Left ventricle myocardium superior (tissue), 1 donor: ENCODE results near the gene STEAP1. TPM values are rescaled to one million over a fixed set of nuclear protein-coding genes. Genes with fewer than 3 reads are reported as not detected.
"Not testable (repeated sequence)": the region's sequence is repeated elsewhere in the genome, so short reads cannot be mapped to it uniquely, and the experiment has no call there.

Experiments used
- ATAC-seq: fragments of 200-7000 bp; cut with Tn5 transposase; one replicate; pipeline ENCODE4 v1.9.1; 2020; ENCODE audit warnings: mild to moderate bottlenecking, moderate library complexity
- DNase-seq: peaks from one replicate; pipeline ENCODE4 v3.0.0-alpha.2; 2020
- intact Hi-C: fragments of 100-400 bp; cut with micrococcal nuclease; formaldehyde crosslinking; loops from one replicate; pipeline ENCODE4 v1.11.0; 2022
- total RNA-seq: library from RNA; stranded (reverse); fragmentation: NEBNext Ultra II Directional; extraction: Animal tissue kit (Norgen Biotek cat#: 25700); gene quantifications from one replicate; pipeline ENCODE4 v1.2.1, GENCODE V29; 2021
- donor health status: DM: no; HTN: yes; CAD: no; lungs with severe emphysema.

The STEAP1 gene
- total RNA-seq, 1 donor from 2014 or later, result 1.5 TPM

DNA sequence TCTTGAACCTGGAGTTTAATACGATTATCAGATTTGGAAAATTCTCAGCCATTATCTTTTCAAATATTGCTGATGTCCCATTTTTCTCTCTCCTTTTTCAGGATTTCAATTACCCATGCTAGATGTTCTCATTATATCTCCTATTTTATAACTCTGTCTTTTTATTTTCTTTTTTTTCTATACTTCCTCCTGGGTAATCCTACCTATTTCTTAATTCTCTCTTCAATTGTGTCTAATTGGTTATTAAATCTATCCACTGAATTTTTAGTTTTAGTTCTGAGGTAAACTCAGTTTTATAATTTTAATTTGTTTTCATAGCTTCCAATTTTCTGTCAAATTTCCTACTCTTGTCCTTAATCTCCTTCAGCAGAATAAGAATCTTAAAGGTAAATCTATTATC lies 15.6 kb downstream of the STEAP1 start:
- intact Hi-C loops, result no loop called here
- no peak for ATAC-seq
- no peak for DNase-seq

DNA sequence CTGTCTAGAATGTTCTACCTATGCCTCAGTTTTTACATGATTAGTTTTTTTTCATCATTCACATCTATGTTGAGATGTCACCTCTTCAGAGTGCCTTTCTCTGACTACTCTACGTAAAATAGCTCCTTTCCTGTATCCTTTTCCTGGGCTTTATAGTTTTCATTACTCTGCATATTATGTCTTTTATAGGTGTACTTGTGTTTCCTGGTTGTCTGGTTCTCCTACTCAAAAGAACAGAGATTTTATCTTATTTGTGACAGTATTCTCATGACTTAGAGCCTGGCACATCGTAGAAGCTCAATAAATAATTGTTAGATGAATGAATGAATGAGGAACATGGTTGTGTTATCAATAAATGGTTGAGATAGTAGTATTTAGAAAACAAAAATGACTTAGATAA lies 17.9 kb downstream of the STEAP1 start:
- ATAC-seq (no peak), DNase-seq (no peak)
- intact Hi-C loops, result no loop called here

GRCh38 chr7:90172624-90173023 lies 18.4 kb downstream of the STEAP1 start:
- DNase-seq (no peak), ATAC-seq (no peak)
- intact Hi-C loops, result no loop called here

GRCh38 chr7:90173127-90173844 lies 19.0 kb downstream of the STEAP1 start:
- intact Hi-C loops, result no loop called here
- DNase-seq (no peak), ATAC-seq (no peak)

DNA sequence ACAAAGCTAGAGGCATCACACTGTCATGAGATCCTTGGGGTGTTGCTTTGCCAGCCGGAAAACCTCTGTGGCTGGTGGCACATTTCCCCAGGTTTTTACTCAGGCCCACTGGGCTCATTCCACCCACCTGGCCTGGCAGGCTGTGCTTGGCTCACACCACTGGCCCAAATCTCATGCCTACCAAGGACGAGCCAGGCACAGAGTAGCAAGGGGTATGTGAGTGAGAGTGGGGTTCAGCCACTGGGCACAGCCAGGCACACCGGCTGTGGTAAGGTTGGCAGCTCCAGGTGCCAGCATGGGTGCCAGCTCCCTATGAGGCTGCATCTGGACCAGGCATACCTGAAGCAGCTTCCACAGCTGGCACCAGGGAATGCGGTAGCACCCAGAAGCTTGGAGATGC lies 21.4 kb downstream of the STEAP1 start:
- ATAC-seq (no peak), DNase-seq (no peak)
- intact Hi-C loops, result no loop called here

DNA sequence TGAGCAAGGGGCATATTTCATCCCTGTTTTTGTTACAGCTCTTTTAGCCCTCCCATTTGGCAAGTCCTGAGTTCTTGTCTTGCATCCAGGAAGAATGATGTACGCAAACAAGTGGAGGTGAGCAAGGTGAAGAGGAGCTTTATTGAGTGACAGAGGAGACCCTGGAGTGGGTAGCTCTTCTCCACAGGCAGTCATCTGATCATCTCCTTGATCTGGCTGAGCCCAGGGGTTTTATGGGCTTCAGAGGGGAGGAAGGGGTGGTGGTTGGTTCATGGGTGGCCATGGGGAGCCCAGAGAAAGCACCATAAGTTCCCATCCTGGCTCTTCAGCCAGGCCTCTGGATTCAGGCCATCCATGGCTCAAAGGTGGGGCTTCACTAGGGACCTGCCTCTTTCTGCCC lies 21.9 kb downstream of the STEAP1 start:
- ATAC-seq (no peak), DNase-seq (no peak)
- intact Hi-C loops, result no loop called here

GRCh38 chr7:90178166-90178565 lies 23.9 kb downstream of the STEAP1 start:
- ATAC-seq (no peak), DNase-seq (no peak)
- intact Hi-C loops, result no loop called here

GRCh38 chr7:90178679-90179278 lies 24.5 kb downstream of the STEAP1 start:
- no peak for DNase-seq
- no peak for ATAC-seq
- intact Hi-C loops, result no loop called here

- ATAC-seq (no peak), DNase-seq (no peak)
- intact Hi-C loops, result no loop called here
Measured at GRCh38 chr7:90180011-90180585, 25.8 kb downstream of the STEAP1 start.

DNA sequence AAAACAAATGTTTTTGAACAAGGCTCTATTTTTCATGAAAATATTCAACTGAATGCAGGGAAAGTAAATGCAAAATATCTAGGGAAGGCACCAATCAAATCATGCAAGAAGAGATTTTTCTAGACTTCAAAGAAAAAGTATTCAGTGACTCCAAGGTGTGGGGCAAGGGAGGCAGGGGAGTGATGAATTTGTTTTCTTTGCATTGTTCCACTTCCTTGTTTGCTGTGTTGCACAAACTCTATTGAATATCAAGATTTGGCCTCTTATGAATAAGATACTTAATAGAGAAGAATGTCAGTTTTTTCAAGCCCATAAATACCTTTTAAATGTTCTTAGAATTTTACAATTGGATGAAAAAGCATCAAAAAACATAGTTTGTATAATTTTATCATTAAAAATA lies 26.4 kb downstream of the STEAP1 start:
- no peak for DNase-seq
- intact Hi-C loops, result no loop called here

GRCh38 chr7:90181485-90181884 lies 27.2 kb downstream of the STEAP1 start:
- intact Hi-C loops, result no loop called here
- ATAC-seq, result no peak
- DNase-seq, result no peak

More for the DNA sequence above, 26.4 kb downstream of the STEAP1 start:
- no peak for ATAC-seq

DNA sequence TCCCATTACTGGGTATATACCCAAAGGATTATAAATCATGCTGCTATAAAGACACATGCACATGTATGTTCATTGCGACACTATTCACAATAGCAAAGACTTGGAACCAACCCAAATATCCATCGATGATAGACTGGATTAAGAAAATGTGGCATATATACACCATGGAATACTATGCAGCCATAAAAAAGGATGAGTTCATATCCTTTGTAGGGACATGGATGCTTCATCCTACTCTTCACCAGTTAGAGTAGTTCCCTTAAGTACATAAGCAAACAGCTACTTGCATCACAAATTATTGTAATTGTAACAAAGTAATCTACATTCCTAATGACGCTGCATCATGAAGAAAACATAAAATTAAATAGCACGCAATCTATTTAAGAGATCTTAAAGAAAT lies 32.0 kb downstream of the STEAP1 start:
- ATAC-seq, intact Hi-C loops, DNase-seq: not testable (repeated sequence)

DNA sequence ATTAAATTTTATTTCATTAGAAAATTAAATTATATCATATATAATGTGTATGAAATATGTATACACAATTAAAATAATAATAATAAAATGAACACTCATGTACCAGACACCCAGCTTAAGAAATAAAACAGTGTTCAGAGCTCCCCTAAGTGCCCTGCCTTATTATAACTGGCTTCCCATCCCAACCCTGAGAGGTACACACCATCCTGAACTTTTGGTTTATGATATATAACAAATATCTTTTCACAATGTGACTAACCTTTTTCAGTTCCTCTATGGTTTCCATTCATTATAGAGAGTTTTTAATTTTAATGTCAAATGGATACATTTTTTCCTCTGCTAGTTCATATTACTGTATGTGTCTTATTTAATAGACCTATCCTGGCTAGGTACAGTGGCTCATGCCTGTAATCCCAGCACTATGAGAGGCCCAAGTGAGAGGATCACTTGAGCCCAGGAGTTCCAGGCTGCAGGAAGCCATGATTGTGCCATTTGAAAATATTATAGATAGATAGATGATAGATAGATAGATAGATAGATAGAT lies 33.3 kb downstream of the STEAP1 start:
- DNase-seq, result no peak
- intact Hi-C loops, result no loop called here
- ATAC-seq, result no peak

GRCh38 chr7:90188281-90188680 lies 34.0 kb downstream of the STEAP1 start:
- ATAC-seq (no peak), DNase-seq (no peak)
- intact Hi-C loops, result no loop called here

GRCh38 chr7:90190995-90191394 lies 36.7 kb downstream of the STEAP1 start:
- DNase-seq (no peak), ATAC-seq (no peak)
- intact Hi-C loops, result no loop called here

GRCh38 chr7:90191648-90192047 lies 37.4 kb downstream of the STEAP1 start:
- DNase-seq (no peak), ATAC-seq (no peak)
- intact Hi-C loops, result no loop called here

- ATAC-seq, result no peak
- intact Hi-C loops, result no loop called here
- DNase-seq, result no peak
Measured at GRCh38 chr7:90192876-90193750, 38.8 kb downstream of the STEAP1 start.

DNA sequence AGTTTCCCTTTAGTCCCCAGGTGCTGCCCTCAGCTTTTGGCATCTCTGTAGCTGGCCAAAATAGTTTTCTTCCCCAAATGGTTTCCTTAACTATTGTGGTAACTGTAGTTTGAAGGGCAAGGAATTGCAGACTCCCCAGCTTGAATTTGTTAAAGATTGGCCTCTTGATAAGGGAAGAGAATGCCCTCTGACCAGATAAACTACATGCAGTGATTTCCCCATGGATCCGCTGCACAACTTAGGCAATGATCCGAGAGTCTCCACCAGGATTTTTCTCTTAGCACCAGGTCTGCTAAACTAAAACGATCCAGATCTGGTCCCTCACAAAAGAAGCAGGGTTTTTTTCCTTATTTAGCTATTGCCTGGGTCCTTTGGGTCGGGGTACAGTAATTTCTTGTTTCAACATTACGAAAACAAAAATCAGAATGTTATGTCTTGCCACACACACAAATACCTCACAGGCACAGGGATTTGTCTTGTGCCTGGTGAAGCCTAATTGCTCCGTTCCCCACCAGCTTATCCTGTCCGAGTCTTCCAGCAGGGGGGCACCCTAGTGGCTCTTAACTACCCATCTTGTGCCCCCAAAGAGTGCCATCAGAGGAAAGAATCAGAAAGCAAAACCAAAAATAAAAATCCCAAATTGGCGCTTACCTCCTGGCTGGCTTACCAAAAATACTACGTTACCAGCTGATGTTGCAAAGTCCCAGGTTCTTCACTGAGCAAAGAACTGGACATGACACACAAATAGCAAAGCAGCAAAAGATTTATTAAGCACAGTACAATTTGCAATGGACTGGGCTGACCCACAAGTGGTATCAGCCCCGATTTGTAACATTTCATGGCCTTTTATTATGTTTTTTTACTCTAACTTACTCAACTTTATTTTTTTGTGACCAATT lies 40.9 kb downstream of the STEAP1 start:
- ATAC-seq, result no peak

More for the DNA sequence above, 40.9 kb downstream of the STEAP1 start:
- intact Hi-C loops, result no loop called here
- no peak for DNase-seq
